Peyer's patch (tissue), 4 donors: ENCODE data around the gene ALOX5.

Experiments used
- POLR2A ChIP-seq, 2 donors: fragments of 450-650 bp; IDR thresholded peaks; one replicate each; pipeline ENCODE4 v1.5.1; 2017; ENCODE audit warnings: antibody characterized with exemption in 2 of 2, mild to moderate bottlenecking in 2 of 2, moderate library complexity in 2 of 2
- TF ChIP-seq, protein P1 (sequence below), 6 experiments: fragments of 450-650 bp in 4 of 6; fragments of 200-600 bp in 2 of 6; sonication (generic) in 1 of 6; IDR thresholded peaks; one replicate each; pipeline ENCODE4 v1.5.1; 2017 to 2019; ENCODE audit warnings: antibody characterized with exemption in 6 of 6, mild to moderate bottlenecking in 3 of 6, moderate library complexity in 1 of 6

DNA sequence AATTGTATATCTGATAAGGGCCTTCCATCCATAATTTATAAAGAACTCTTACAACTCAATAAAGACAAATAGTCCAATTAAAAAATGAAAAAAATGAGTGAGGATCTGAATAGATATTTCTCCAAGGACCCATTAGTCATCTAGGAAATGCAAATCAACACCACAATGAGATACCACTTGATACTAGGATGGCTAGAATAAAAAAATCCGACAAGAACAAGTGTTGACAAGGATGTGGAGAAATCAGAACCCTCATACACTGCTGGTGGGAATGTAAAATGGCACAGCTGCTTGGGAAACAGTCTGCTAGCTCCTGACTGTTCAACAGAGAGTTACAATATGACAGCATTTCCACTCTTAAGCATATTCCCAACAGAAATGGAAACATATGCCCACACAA, 24.6 kb downstream of the ALOX5 start:
- TF ChIP-seq, protein P1, sequence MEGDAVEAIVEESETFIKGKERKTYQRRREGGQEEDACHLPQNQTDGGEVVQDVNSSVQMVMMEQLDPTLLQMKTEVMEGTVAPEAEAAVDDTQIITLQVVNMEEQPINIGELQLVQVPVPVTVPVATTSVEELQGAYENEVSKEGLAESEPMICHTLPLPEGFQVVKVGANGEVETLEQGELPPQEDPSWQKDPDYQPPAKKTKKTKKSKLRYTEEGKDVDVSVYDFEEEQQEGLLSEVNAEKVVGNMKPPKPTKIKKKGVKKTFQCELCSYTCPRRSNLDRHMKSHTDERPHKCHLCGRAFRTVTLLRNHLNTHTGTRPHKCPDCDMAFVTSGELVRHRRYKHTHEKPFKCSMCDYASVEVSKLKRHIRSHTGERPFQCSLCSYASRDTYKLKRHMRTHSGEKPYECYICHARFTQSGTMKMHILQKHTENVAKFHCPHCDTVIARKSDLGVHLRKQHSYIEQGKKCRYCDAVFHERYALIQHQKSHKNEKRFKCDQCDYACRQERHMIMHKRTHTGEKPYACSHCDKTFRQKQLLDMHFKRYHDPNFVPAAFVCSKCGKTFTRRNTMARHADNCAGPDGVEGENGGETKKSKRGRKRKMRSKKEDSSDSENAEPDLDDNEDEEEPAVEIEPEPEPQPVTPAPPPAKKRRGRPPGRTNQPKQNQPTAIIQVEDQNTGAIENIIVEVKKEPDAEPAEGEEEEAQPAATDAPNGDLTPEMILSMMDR (IDR thresholded peaks at IDR 0.05) = no peak
- TF ChIP-seq POLR2A (IDR thresholded peaks at IDR 0.05) = no peak
